Upper lobe of right lung (tissue), 1 donor: ENCODE data around the gene AXIN2. TPM values are rescaled to one million over a fixed set of nuclear protein-coding genes. Genes with fewer than 3 reads are reported as not detected.
"Not testable (repeated sequence)": the region's sequence is repeated elsewhere in the genome, so short reads cannot be mapped to it uniquely, and the experiment has no call there.

Source experiments
- ATAC-seq: fragments of 200-7000 bp; cut with Tn5 transposase; one replicate; pipeline ENCODE4 v1.9.1; 2020; ENCODE audit warnings: mild to moderate bottlenecking, moderate library complexity
- DNase-seq: peaks from one replicate; pipeline ENCODE4 v3.0.0-alpha.2; 2020
- H3K27ac ChIP-seq: fragments of 200-600 bp; one replicate; pipeline ENCODE4 v1.8.0; 2022
- H3K27me3 ChIP-seq: fragments of 200-600 bp; one replicate; pipeline ENCODE4 v1.8.0; 2022; ENCODE audit warnings: mild to moderate bottlenecking
- H3K36me3 ChIP-seq: fragments of 200-600 bp; one replicate; pipeline ENCODE4 v1.8.0; 2022
- H3K4me1 ChIP-seq: fragments of 200-600 bp; one replicate; pipeline ENCODE4 v1.8.0; 2022
- H3K4me3 ChIP-seq: fragments of 200-600 bp; one replicate; pipeline ENCODE4 v1.8.0; 2022; ENCODE audit warnings: mild to moderate bottlenecking
- H3K9me3 ChIP-seq: fragments of 200-600 bp; one replicate; pipeline ENCODE4 v1.8.0; 2022
- intact Hi-C: fragments of 100-400 bp; cut with DNase I; formaldehyde crosslinking; loops from one replicate; pipeline ENCODE4 v1.11.0; 2022
- total RNA-seq: library from RNA; stranded (reverse); fragmentation: NEBNext Ultra II Directional; extraction: Animal tissue kit (Norgen Biotek cat#: 25700); gene quantifications from one replicate; pipeline ENCODE4 v1.2.1, GENCODE V29; 2021
- TF ChIP-seq, protein P1 (sequence below): fragments of 200-600 bp; IDR thresholded peaks from one replicate; pipeline ENCODE4 v1.8.0; 2022; ENCODE audit warnings: antibody characterized with exemption
- donor health status: DM: no; HTN: yes; CAD: no; lungs with severe emphysema.

AXIN2 gene
- total RNA-seq, 1 donor from 2014 or later = 63.6 TPM

DNA sequence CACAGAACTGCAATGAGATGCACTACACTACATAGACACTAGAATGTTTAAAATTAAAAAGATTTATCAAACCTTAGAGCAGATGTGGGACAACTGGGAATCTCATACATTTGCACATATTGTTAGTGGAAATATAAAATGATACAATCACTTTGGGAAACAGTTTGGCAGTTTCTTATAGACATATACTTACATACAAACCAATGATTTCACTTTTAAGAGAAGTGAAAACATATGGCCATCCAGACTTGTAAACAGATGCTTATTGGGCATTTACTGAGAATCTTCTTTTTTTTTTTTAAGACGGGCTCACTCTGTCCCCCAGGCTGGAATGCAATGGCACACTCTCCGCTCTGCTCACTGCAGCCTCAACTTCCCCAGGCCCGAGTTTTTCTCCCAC lies 50.1 kb downstream of the AXIN2 start:
- H3K36me3 ChIP-seq = no peaks in the 10 kb centered on the region
- H3K27ac ChIP-seq = no peak overlapping the region
- ATAC-seq (no peak), DNase-seq (no peak)
- H3K4me1 ChIP-seq = peaks cover 14% of the 10 kb centered on the region
- H3K9me3 ChIP-seq = no peaks in the 10 kb centered on the region
- TF ChIP-seq, protein P1, sequence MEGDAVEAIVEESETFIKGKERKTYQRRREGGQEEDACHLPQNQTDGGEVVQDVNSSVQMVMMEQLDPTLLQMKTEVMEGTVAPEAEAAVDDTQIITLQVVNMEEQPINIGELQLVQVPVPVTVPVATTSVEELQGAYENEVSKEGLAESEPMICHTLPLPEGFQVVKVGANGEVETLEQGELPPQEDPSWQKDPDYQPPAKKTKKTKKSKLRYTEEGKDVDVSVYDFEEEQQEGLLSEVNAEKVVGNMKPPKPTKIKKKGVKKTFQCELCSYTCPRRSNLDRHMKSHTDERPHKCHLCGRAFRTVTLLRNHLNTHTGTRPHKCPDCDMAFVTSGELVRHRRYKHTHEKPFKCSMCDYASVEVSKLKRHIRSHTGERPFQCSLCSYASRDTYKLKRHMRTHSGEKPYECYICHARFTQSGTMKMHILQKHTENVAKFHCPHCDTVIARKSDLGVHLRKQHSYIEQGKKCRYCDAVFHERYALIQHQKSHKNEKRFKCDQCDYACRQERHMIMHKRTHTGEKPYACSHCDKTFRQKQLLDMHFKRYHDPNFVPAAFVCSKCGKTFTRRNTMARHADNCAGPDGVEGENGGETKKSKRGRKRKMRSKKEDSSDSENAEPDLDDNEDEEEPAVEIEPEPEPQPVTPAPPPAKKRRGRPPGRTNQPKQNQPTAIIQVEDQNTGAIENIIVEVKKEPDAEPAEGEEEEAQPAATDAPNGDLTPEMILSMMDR = no peak
- H3K4me3 ChIP-seq = no peak overlapping the region
- intact Hi-C loops = no loop called here
- no peaks in the 10 kb centered on the region for H3K27me3 ChIP-seq

DNA sequence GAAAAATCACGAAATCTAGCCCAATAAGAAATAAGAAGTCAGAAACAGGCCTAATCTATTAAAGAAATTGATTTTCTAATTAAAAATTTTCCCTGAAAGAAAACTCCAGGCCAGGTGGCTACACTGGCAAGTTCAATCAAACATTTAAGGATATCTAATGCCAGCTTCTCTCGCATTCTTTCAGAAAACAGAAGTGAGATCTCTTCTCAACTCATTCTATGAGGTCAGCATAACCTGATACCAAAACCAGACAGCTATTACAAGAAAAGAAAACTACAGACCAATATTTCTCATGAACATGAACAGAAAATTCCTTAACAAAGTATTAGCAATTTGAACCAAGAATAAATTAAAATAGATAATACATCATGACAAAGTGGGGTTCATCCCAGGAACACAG lies 52.4 kb downstream of the AXIN2 start:
- no peaks in the 10 kb centered on the region for H3K4me1 ChIP-seq
- no peaks in the 10 kb centered on the region for H3K9me3 ChIP-seq
- H3K36me3 ChIP-seq = no peaks in the 10 kb centered on the region
- no peak overlapping the region for H3K27ac ChIP-seq
- DNase-seq = no peak
- no peak for ATAC-seq
- H3K27me3 ChIP-seq = no peaks in the 10 kb centered on the region
- intact Hi-C loops = no loop called here
- TF ChIP-seq, protein P1 = no peak
- no peak overlapping the region for H3K4me3 ChIP-seq

DNA sequence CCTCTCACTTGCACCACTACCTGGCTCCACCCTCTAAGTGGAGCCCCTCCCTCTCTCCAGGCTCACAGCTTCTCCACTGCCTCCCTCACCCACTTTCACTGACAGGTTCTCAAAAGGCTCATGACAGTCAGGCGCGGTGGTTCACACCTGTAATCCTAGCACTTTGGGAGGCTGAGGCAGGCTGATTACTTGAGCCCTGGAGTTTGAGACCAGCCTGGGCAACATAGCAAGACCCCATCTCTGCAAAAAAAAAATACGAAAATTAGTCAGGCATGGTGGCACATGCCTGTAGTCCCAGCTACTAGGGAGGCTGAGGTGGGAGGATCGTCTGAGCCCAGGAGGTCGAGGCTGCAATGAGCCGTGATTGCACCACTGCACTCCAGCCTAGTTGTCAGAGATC lies 56.8 kb downstream of the AXIN2 start:
- ATAC-seq, H3K4me3 ChIP-seq, DNase-seq, H3K36me3 ChIP-seq, H3K4me1 ChIP-seq, intact Hi-C loops, H3K9me3 ChIP-seq, H3K27me3 ChIP-seq, H3K27ac ChIP-seq: not testable (repeated sequence)

DNA sequence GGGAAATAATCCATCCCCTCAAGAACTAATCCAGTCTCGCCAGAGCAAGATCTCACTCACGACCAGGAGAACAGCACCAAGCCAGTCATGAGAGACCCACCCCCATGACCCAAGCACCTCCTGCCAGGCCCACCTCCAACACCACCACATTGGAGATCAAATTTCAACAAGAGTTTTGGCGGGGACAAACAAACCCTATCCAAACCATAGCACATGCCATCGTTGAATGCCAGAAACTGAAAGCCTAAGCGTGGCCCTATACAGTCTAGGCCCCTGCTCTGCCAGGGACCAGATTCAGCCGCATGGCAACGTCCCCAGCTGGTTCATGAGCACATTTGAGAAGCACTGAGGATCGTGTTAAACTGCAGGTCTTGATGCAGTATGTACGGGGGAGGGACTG lies 57.3 kb downstream of the AXIN2 start:
- intact Hi-C loops = no loop called here

DNA sequence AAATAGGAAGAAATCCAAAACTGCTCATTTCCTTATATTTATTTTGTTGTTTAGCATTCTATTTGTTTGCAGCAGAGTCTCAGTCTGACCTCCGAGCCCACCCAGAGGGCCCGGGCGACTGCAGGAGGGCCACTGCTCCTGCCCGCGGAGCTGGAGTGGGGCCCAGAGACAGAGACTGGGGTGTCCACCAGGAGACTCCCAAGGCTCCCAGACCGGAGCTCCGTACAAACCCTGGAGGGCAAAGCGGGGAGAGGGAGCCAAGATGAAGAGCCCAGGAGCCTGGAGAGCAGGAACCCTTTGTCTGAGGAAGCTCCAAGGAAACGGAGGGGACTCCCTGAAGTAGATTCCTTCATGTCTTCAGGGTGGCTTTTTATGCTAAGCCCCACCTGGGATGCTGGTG lies 57.9 kb downstream of the AXIN2 start:
- ATAC-seq = no peak
- H3K27me3 ChIP-seq = no peaks in the 10 kb centered on the region
- DNase-seq = no peak
- no peaks in the 10 kb centered on the region for H3K36me3 ChIP-seq
- H3K4me1 ChIP-seq = no peaks in the 10 kb centered on the region
- no peaks in the 10 kb centered on the region for H3K9me3 ChIP-seq
- H3K4me3 ChIP-seq = no peak overlapping the region
- intact Hi-C loops = no loop called here
- H3K27ac ChIP-seq = no peak overlapping the region
- TF ChIP-seq, protein P1 = no peak

More for the DNA sequence above, 57.3 kb downstream of the AXIN2 start:
- DNase-seq = no peak
- no peak overlapping the region for H3K27ac ChIP-seq
- no peaks in the 10 kb centered on the region for H3K4me1 ChIP-seq
- H3K36me3 ChIP-seq = no peaks in the 10 kb centered on the region
- H3K4me3 ChIP-seq = no peak overlapping the region
- ATAC-seq = no peak
- TF ChIP-seq, protein P1 = no peak
- H3K9me3 ChIP-seq = no peaks in the 10 kb centered on the region
- H3K27me3 ChIP-seq = no peaks in the 10 kb centered on the region

DNA sequence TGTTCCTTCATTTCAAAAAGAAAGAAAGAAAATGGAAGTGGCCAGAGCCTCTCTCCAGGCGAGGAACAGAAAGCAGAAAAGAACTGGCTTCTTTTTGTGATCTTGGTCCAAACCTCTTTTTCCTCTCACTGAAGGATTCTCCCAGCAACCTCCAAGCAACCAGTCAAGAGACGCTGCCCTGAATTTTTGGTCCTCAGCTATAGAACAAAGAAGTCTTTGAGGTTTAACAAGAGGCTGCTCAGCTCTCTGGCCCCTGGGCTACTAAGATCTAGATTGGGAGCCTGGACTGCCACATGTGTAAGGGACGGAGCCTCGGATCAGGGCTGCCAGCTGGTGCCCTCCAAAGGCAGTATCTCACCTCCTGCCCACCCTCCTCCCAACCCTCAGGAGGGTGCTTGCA lies 62.6 kb downstream of the AXIN2 start:
- H3K4me1 ChIP-seq = peaks cover 2% of the 10 kb centered on the region
- intact Hi-C loops = no loop called here
- TF ChIP-seq, protein P1 = no peak
- ATAC-seq (no peak), DNase-seq (no peak)
- no peaks in the 10 kb centered on the region for H3K36me3 ChIP-seq
- no peak overlapping the region for H3K27ac ChIP-seq
- no peak overlapping the region for H3K4me3 ChIP-seq
- H3K9me3 ChIP-seq = no peaks in the 10 kb centered on the region
- no peaks in the 10 kb centered on the region for H3K27me3 ChIP-seq
